Measurements from ENCODE around the gene CUBN. TPM values are rescaled to one million over a fixed set of nuclear protein-coding genes. Genes with fewer than 3 reads are reported as not detected.

CUBN gene
- polyA plus RNA-seq (2013, experiment 1 of 2; ENCODE audit: insufficient read length): 0.36 TPM
- 1.0 TPM for polyA plus RNA-seq (2013, experiment 2 of 2; ENCODE audit: insufficient read length)

- no peak for DNase-seq
Measured at GRCh38 chr10:17129741-17130140, at the start of gene CUBN. TSS of gene CUBN (minus strand) at chr10:17129811. CDS start at chr10:17129765, 46 bp downstream.

- peak; percentile 48 for DNase-seq
Measured at GRCh38 chr10:17179002-17179401, 49.4 kb upstream of the CUBN start.

GRCh38 chr10:17178006-17178405 lies 48.4 kb upstream of the CUBN start:
- no peak for DNase-seq

GRCh38 chr10:17177014-17177413 lies 47.4 kb upstream of the CUBN start:
- no peak for DNase-seq

- no peak for DNase-seq
Measured at GRCh38 chr10:17176091-17176490, 46.5 kb upstream of the CUBN start.

GRCh38 chr10:17175551-17175950 lies 45.9 kb upstream of the CUBN start:
- peak; percentile 61 for DNase-seq

- DNase-seq: peak; percentile 51
Measured at GRCh38 chr10:17174626-17175025, 45.0 kb upstream of the CUBN start.

- no peak for DNase-seq
Measured at GRCh38 chr10:17171141-17171641, 41.6 kb upstream of the CUBN start.

GRCh38 chr10:17169803-17170202 lies 40.2 kb upstream of the CUBN start:
- DNase-seq: no peak

GRCh38 chr10:17166699-17167098 lies 37.1 kb upstream of the CUBN start:
- no peak for DNase-seq

GRCh38 chr10:17162828-17163227 lies 33.2 kb upstream of the CUBN start:
- DNase-seq: no peak

GRCh38 chr10:17161775-17162174 lies 32.2 kb upstream of the CUBN start:
- no peak for DNase-seq

- DNase-seq: no peak
Measured at GRCh38 chr10:17157024-17157423, 27.4 kb upstream of the CUBN start.

- no peak for DNase-seq
Measured at GRCh38 chr10:17155826-17156225, 26.2 kb upstream of the CUBN start.

GRCh38 chr10:17154116-17154515 lies 24.5 kb upstream of the CUBN start:
- peak; percentile 67 for DNase-seq

- DNase-seq: peak; percentile 35
Measured at GRCh38 chr10:17153321-17153720, 23.7 kb upstream of the CUBN start.

- DNase-seq: no peak
Measured at GRCh38 chr10:17151716-17152115, 22.1 kb upstream of the CUBN start.

- DNase-seq: no peak
Measured at GRCh38 chr10:17147884-17148489, 18.4 kb upstream of the CUBN start.

GRCh38 chr10:17146892-17147291 lies 17.3 kb upstream of the CUBN start:
- DNase-seq: no peak

- DNase-seq: no peak
Measured at GRCh38 chr10:17145239-17145638, 15.6 kb upstream of the CUBN start.

GRCh38 chr10:17144757-17145156 lies 15.1 kb upstream of the CUBN start:
- DNase-seq: no peak

GRCh38 chr10:17144032-17144431 lies 14.4 kb upstream of the CUBN start:
- DNase-seq: no peak

- peak; percentile 58 for DNase-seq
Measured at GRCh38 chr10:17143055-17143690, 13.6 kb upstream of the CUBN start.

Data from fibroblast of skin of scalp (primary cell).